HG02798 (cell line): ENCODE measurements around the gene MGAT5B.
"Not testable (repeated sequence)": the region's sequence is repeated elsewhere in the genome, so short reads cannot be mapped to it uniquely, and the experiment has no call there.

Source experiments
- ATAC-seq: cut with Tn5 transposase; IDR thresholded peaks from one replicate; pipeline ENCODE4 v1.9.1; 2021; ENCODE audit warnings: mild to moderate bottlenecking; ENCODE audit not compliant: unreplicated experiment, poor library complexity

MGAT5B gene, protein sequence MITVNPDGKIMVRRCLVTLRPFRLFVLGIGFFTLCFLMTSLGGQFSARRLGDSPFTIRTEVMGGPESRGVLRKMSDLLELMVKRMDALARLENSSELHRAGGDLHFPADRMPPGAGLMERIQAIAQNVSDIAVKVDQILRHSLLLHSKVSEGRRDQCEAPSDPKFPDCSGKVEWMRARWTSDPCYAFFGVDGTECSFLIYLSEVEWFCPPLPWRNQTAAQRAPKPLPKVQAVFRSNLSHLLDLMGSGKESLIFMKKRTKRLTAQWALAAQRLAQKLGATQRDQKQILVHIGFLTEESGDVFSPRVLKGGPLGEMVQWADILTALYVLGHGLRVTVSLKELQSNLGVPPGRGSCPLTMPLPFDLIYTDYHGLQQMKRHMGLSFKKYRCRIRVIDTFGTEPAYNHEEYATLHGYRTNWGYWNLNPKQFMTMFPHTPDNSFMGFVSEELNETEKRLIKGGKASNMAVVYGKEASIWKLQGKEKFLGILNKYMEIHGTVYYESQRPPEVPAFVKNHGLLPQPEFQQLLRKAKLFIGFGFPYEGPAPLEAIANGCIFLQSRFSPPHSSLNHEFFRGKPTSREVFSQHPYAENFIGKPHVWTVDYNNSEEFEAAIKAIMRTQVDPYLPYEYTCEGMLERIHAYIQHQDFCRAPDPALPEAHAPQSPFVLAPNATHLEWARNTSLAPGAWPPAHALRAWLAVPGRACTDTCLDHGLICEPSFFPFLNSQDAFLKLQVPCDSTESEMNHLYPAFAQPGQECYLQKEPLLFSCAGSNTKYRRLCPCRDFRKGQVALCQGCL

GRCh38 chr17:76868176-76868668 is at the start of gene MGAT5B:
Gene MGAT5B, plus strand, starts transcription at chr17:76868404. Its CDS starts 626 bp downstream, at chr17:76869030.
- peak; percentile 77 for ATAC-seq

DNA sequence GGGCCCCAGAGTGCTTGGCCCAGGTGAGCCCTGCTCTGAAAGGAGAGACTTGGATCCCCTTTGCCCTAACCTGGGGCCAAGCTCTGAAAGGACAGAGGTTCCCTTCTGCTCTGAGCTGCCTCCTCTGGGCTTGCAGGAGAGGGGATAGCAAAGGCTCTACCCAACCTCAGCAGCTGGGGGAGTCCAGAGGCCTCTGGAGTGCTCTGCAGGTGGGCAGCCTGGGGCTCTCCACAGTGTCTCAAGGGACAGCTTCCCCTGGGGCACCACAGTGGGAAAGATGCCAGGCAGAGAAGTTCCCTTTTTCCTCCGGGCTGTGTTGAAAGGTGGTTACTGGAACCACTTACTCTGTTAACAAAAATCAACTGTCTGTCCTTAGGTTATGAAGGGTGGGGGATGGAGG is 48.2 kb upstream of the MGAT5B start:
- no peak for ATAC-seq

- no peak for ATAC-seq
These were observed 47.6 kb upstream of the MGAT5B start for GRCh38 chr17:76820561-76820960.

DNA sequence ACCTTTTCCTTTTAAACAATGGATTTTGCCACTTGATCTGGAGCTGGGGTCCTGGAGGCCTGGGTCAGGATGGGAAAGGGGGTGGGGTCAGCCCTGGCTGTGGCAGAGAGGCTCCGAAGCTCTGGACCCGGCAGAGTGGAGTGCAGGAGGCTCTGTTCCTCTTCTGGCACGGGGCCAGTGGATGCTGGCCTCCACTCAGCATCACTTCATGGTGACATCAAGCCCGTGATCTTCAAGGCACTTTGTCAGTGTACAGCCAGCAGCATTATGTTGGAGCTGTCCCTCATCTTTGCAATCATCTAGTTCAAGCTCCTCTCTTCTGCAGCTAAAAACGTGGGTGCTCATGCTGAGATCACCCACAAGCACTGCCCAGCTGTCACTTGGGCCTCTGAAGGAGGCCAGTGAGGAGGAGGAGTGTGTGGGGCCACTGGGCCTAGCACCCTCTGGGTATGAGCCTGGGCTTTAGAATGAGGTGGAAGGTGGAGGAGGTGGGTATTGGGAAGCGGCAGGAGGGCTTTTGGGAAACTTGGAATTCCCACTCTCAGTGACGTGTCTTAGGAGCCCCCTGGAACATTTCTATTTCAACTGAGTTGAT is 45.9 kb upstream of the MGAT5B start:
- no peak for ATAC-seq

- peak; percentile 49 for ATAC-seq
These were observed 44.1 kb upstream of the MGAT5B start for GRCh38 chr17:76824093-76824492.

DNA sequence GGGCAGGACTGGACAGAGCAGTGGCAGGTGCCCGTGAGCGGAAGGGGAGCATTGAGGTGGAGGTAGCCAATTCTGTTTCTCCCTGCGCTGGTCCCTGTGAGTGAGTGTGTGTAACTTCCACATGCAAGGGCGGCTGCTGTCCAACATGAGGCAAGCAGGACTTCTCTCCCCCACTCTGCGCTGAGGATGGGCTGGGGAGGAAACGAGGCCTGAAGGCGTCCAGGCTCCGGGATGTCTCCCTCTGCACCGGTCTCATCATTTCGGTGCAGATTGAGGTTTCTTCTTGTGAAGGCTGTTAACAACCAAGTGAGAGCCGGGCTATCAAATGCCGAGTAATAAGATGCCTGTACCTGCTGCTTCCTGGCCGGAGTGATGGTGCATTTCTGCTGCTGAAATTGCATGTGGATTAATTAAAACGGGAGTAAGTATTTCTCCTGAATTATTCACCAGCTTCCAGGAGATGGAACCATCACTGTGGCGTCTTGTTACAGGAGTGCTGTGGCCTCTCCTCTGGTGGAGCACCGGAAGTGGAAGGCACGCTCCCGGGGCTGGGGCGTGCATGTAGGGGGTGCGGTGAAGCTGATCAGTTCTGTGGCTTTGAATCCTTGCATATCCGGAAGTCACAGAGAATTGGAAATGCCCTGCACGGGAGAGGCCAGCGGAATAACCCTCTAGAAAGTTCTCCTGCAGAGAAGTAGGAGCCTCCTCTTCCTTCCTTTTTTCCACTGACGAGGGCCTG is 41.7 kb upstream of the MGAT5B start:
- no peak for ATAC-seq

- ATAC-seq = no peak
These were observed 40.5 kb upstream of the MGAT5B start for GRCh38 chr17:76827736-76828135.

DNA sequence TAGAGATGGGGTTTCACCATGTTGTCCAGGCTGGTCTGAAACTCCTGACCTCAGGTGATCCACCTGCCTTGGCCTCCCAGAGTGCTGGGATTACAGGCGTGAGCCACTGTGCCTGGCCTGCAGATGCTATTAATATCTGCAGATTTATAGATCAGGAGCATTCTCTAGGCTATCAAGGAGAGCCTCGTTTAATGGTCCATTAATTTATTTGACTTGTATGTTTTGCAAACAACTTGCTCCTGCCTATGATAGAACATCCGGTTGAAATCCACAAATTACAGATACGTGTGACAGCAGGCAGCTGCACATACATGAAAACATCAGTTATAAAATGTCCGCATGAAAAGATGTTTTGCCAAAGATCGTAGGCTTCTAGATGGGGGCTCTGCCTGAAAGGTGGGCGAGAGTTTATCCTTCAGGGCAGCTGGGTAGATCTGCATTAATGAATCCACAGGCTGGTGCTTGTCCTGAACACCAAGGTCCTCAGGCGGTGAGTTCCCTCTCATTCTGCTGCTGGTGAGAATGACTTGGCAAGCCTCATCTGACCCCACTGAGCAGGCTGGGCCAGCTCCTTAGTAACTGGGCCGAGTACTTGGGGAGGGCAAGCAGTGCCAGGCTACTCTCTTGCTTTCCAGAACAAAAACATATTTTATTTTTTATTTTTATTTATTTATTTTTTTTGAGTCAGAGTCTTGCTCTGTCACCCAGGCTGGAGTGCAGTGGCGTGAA is 37.1 kb upstream of the MGAT5B start:
- no peak for ATAC-seq

GRCh38 chr17:76833034-76833644 is 35.1 kb upstream of the MGAT5B start:
- no peak for ATAC-seq

- ATAC-seq = no peak
These were observed 34.5 kb upstream of the MGAT5B start for GRCh38 chr17:76833747-76834146.

- no peak for ATAC-seq
These were observed 33.3 kb upstream of the MGAT5B start for GRCh38 chr17:76834870-76835269.

DNA sequence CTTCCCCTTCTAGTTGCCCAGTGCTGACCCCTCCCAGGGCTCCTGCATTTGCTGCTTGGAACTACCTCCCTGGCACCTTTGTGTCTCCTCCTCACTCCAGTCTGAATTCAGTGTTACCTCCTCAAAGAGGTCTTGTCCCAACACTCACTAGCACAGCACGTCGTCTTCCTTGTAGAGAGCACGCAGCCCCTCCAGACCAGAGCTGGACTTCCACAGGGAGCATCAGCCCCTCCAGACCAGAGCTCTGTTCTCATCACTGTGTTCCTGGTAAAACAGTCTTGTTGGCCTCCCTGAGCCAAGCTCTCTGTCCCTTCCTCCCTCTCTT is 27.8 kb upstream of the MGAT5B start:
- ATAC-seq = no peak

- ATAC-seq = no peak
These were observed 27.1 kb upstream of the MGAT5B start for GRCh38 chr17:76840884-76841775.

DNA sequence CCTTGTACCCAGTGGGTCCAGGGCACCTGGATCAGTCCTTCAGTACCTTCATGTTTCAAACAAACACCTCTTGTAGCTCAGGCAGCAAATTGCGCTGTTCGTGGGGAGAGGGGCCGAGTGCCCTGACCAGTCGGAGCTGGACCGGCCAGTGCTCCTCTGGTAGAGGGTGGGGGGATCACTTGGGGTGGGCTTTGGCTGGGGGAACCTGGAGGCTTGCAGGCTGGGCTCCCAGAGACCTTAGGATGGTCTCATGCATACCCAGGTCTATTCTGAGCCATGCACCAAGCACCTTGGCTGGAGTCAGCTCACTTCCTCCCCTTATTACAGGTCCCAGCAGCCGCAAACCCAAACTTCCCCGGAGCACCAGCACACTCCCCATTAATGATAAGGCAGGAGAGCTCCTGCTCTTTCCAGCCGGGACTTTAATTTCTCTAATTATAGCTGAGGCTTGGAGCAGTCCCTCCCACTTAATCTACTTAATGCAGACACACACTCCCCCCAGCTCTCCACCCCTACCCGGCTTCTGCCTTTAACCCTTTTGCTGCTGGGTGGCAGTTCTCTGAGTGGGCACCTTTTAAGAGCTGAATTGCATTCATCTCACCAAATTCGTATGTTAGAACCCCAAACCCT is 26.3 kb upstream of the MGAT5B start:
- ATAC-seq = no peak

GRCh38 chr17:76843068-76843467 is 25.1 kb upstream of the MGAT5B start:
- not testable (repeated sequence) for ATAC-seq

GRCh38 chr17:76843703-76844484 is 24.3 kb upstream of the MGAT5B start:
- no peak for ATAC-seq

DNA sequence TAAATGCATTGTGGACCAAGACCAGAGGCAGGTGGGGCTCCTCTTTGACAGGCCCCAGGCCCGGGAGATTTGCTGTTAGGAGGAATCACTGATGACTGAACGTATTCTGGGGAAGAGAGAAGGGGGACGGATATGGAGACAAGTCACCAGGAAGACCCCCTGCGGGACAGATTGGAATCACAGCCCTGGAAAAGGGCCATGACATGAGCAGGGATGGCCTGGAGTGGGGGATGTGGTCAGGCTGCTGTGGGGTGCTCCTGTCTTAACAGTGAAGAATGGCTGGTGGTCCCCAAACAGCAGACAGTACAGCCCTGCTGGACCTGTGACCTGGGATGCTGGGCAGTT is 23.7 kb upstream of the MGAT5B start:
- ATAC-seq = no peak
